Measurements from ENCODE around the gene CST3. TPM values are rescaled to one million over a fixed set of nuclear protein-coding genes. Genes with fewer than 3 reads are reported as not detected.

CST3 gene
- total and polyA plus RNA-seq, 7 experiments from 2014 or later: 1.7 to 520 (median 20.5) TPM

Other genes with a start within 250 kb of the CST3 start
- gene NAPB, start 216.5 kb downstream of the CST3 start, total RNA-seq: 10 to 100 TPM; 11.4 to 20.4 (median 16.2) TPM
- 1 to 10 TPM; 5.5 to 7.9 TPM for gene NAPB, start 216.5 kb downstream of the CST3 start, polyA plus RNA-seq
- gene CSTL1, start 198.3 kb downstream of the CST3 start, total RNA-seq: not detected
- gene CSTL1, start 198.3 kb downstream of the CST3 start, polyA plus RNA-seq: not detected
- gene CST11, start 185.1 kb downstream of the CST3 start, total RNA-seq: not detected
- gene CST11, start 185.1 kb downstream of the CST3 start, polyA plus RNA-seq: not detected
- gene CST8, start 146.8 kb downstream of the CST3 start, total RNA-seq: not detected
- gene CST8, start 146.8 kb downstream of the CST3 start, polyA plus RNA-seq: not detected
- not detected for gene CST9L, start 69.5 kb downstream of the CST3 start, total RNA-seq
- not detected for gene CST9L, start 69.5 kb downstream of the CST3 start, polyA plus RNA-seq
- not detected for gene CST9, start 32.0 kb downstream of the CST3 start, total RNA-seq
- not detected for gene CST9, start 32.0 kb downstream of the CST3 start, polyA plus RNA-seq
- not detected for gene CST4, start 51.1 kb upstream of the CST3 start, total RNA-seq
- not detected for gene CST4, start 51.1 kb upstream of the CST3 start, polyA plus RNA-seq
- not detected for gene CST1, start 113.0 kb upstream of the CST3 start, total RNA-seq
- not detected for gene CST1, start 113.0 kb upstream of the CST3 start, polyA plus RNA-seq
- not detected for gene CST2, start 188.8 kb upstream of the CST3 start, total RNA-seq
- not detected for gene CST2, start 188.8 kb upstream of the CST3 start, polyA plus RNA-seq
- not detected for gene CST5, start 241.8 kb upstream of the CST3 start, total RNA-seq
- not detected for gene CST5, start 241.8 kb upstream of the CST3 start, polyA plus RNA-seq